Activated CD4-positive, alpha-beta T cell treated with anti-CD3 and anti-CD28 coated beads, Interleukin-2, amount 50 U/mL, for 24 hours (primary cell): ENCODE measurements around the gene RBMS1.

Experiments
- DNase-seq, 2 donors: peaks; one replicate each; pipeline ENCODE4 v3.0.0-alpha.2; 2020; ENCODE audit warnings: low read depth in 1 of 2, low spot score in 1 of 2

RBMS1 gene

GRCh38 chr2:160365716-160366367 is 127.8 kb downstream of the RBMS1 start:
- DNase-seq, result no peak

- no peak for DNase-seq
Measured at GRCh38 chr2:160364364-160364763, 129.2 kb downstream of the RBMS1 start.

GRCh38 chr2:160363961-160364360 is 129.6 kb downstream of the RBMS1 start:
- no peak for DNase-seq

- no peak for DNase-seq
Measured at GRCh38 chr2:160363055-160363454, 130.6 kb downstream of the RBMS1 start.

GRCh38 chr2:160362541-160362940 is 131.1 kb downstream of the RBMS1 start:
- DNase-seq, result no peak

- no peak for DNase-seq
Measured at GRCh38 chr2:160362018-160362417, 131.6 kb downstream of the RBMS1 start.

- DNase-seq, result no peak
Measured at GRCh38 chr2:160360089-160360757, 133.4 kb downstream of the RBMS1 start.

GRCh38 chr2:160358046-160358445 is 135.6 kb downstream of the RBMS1 start:
- no peak for DNase-seq

- DNase-seq, result no peak
Measured at GRCh38 chr2:160356485-160356884, 137.1 kb downstream of the RBMS1 start.

- DNase-seq, result no peak
Measured at GRCh38 chr2:160355080-160355479, 138.5 kb downstream of the RBMS1 start.

GRCh38 chr2:160354677-160355076 is 138.9 kb downstream of the RBMS1 start:
- no peak for DNase-seq

- DNase-seq, result no peak
Measured at GRCh38 chr2:160353813-160354212, 139.8 kb downstream of the RBMS1 start.

GRCh38 chr2:160353166-160353565 is 140.4 kb downstream of the RBMS1 start:
- no peak for DNase-seq

- no peak for DNase-seq
Measured at GRCh38 chr2:160352500-160352899, 141.1 kb downstream of the RBMS1 start.

GRCh38 chr2:160351956-160352355 is 141.7 kb downstream of the RBMS1 start:
- DNase-seq, result no peak

- DNase-seq, result no peak
Measured at GRCh38 chr2:160349306-160349705, 144.3 kb downstream of the RBMS1 start.

- no peak for DNase-seq
Measured at GRCh38 chr2:160347269-160347863, 146.2 kb downstream of the RBMS1 start.

GRCh38 chr2:160345071-160345764 is 148.4 kb downstream of the RBMS1 start:
- no peak for DNase-seq

GRCh38 chr2:160343404-160343803 is 150.2 kb downstream of the RBMS1 start:
- no peak for DNase-seq

- no peak for DNase-seq
Measured at GRCh38 chr2:160339726-160340125, 153.9 kb downstream of the RBMS1 start.

GRCh38 chr2:160338901-160339685 is 154.5 kb downstream of the RBMS1 start:
- DNase-seq, result no peak
